Esophagus muscularis mucosa (tissue), 3 donors: ENCODE results near the gene ERGIC1.

Experiments used
- CTCF ChIP-seq, 3 experiments: fragments of 200-600 bp in 2 of 3; fragments of 450-650 bp in 1 of 3; sonication (generic) in 2 of 3; IDR thresholded peaks; one replicate each; pipeline ENCODE4 v1.5.1; 2017 to 2019; ENCODE audit warnings: antibody characterized with exemption in 3 of 3, mild to moderate bottlenecking in 2 of 3, moderate library complexity in 1 of 3
- POLR2AphosphoS5 ChIP-seq, 2 donors: sonication (generic); formaldehyde crosslinking; IDR thresholded peaks; one replicate each; pipeline ENCODE4 v1.6.1; 2017; ENCODE audit warnings: antibody characterized with exemption in 2 of 2

GRCh38 chr5:172981931-172982330, 147.9 kb downstream of the ERGIC1 start:
- no peak for TF ChIP-seq CTCF (IDR thresholded peaks at IDR 0.05)
- no peak for TF ChIP-seq POLR2AphosphoS5 (IDR thresholded peaks at IDR 0.05)
